ENCODE data around the gene AP1S3. TPM values are rescaled to one million over a fixed set of nuclear protein-coding genes. Genes with fewer than 3 reads are reported as not detected.

The AP1S3 gene
- total RNA-seq, 1 experiment from 2014 or later: 185 TPM

- ChIA-PET POLR2A (interaction anchor here (3.2 to 3.3 kb wide), 2 partner anchors 10 to 11 kb away, joined by 14 to 15 read pairs; no protein-coding TSS in a partner anchor), RAD21 (ENCODE audit: low non-redundant PET in 1 of 2, low total read pairs in 2 of 2, uncharacterized antibody in 2 of 2, unreplicated experiment in 2 of 2) (no interaction called here), CTCF (interaction anchor here (1.0 to 1.2 kb wide), 2 partner anchors 14 to 16 kb away, joined by 3 to 4 read pairs; no protein-coding TSS in a partner anchor)
- Histone ChIP-seq H2AFZ (ENCODE audit: low read depth, low read length, poor library complexity, severe bottlenecking) (no peak overlapping the region), H3K4me3 (replicated peaks in 1 of 2; ENCODE audit: low read depth in 1 of 2, low read length in 2 of 2) (no peak overlapping the region), H3K36me3 (ENCODE audit: control insufficient read depth in 1 of 2, insufficient read depth in 2 of 2, low read length in 2 of 2) (no peaks in the 10 kb centered on the region; a peak in 1 of 4 replicates), H4K20me1 (ENCODE audit: insufficient read depth) (no peaks in the 10 kb centered on the region), H3K4me2 (ENCODE audit: low read length) (no peak overlapping the region), H3K79me2 (ENCODE audit: insufficient read depth, low read length) (no peaks in the 10 kb centered on the region), H3K9me3 (ENCODE audit: control insufficient read depth in 1 of 2, insufficient read depth in 1 of 2, low read depth in 1 of 2, low read length in 2 of 2) (no peaks in the 10 kb centered on the region), H3K9ac (ENCODE audit: low read length) (no peak overlapping the region), H3K27ac (ENCODE audit: low read depth, low read length) (no peak overlapping the region), H3K27me3 (ENCODE audit: insufficient read depth, low read length) (no peaks in the 10 kb centered on the region), H3K9me2 (ENCODE audit: insufficient read depth) (no peaks in the 10 kb centered on the region), H3K4me1 (ENCODE audit: control insufficient read depth in 1 of 2, insufficient read depth in 2 of 2, low read length in 2 of 2) (peaks cover 9 to 18% of the 10 kb centered on the region in 2 experiments; a peak in 3 of 4 replicates)
- intact Hi-C loops (cut with micrococcal nuclease): no loop called here
- DNase-seq (ENCODE audit: low read depth, low spot score) (no peak), ATAC-seq (no peak)
- no peak for TF ChIP-seq ZFX (IDR thresholded peaks at IDR 0.05)
- no peak for TF ChIP-seq POLR2A (IDR thresholded peaks at IDR 0.05; ENCODE audit: borderline replicate concordance, extremely low read depth, insufficient read depth, insufficient read length)
- TF ChIP-seq REST (IDR thresholded peaks at IDR 0.05; ENCODE audit: low read depth): no peak
- TF ChIP-seq ZNF274 (IDR thresholded peaks at IDR 0.05; ENCODE audit: low read depth, low read length): no peak
- no peak for TF ChIP-seq EGR1 (IDR thresholded peaks at IDR 0.05; ENCODE audit: low read depth)
- TF ChIP-seq POLR2AphosphoS5 (IDR thresholded peaks at IDR 0.05; ENCODE audit: low read depth, low read length): no peak
- TF ChIP-seq SIN3A (IDR thresholded peaks at IDR 0.05; ENCODE audit: low read depth): no peak
- no peak for TF ChIP-seq CBX3 (IDR thresholded peaks at IDR 0.05; ENCODE audit: low read depth)
- no peak for TF ChIP-seq RAD21 (IDR thresholded peaks at IDR 0.05; ENCODE audit: low read depth)
- TF ChIP-seq TCF7L2 (IDR thresholded peaks at IDR 0.05; ENCODE audit: borderline replicate concordance, extremely low read depth, insufficient read depth, insufficient read length): no peak
- no peak for TF ChIP-seq FOSL1 (IDR thresholded peaks at IDR 0.05; ENCODE audit: low read depth)
- no peak for TF ChIP-seq EZH2 (IDR thresholded peaks at IDR 0.05)
- TF ChIP-seq CTCF (IDR thresholded peaks at IDR 0.05 in 2 of 3, conservative IDR thresholded peaks at IDR 0.05 in 1 of 3; ENCODE audit: borderline replicate concordance in 1 of 3, insufficient read depth in 1 of 3, low read depth in 2 of 3, low read length in 2 of 3): no peak
- no peak for TF ChIP-seq CEBPB (IDR thresholded peaks at IDR 0.05; ENCODE audit: low read depth)
- TF ChIP-seq, protein P1, sequence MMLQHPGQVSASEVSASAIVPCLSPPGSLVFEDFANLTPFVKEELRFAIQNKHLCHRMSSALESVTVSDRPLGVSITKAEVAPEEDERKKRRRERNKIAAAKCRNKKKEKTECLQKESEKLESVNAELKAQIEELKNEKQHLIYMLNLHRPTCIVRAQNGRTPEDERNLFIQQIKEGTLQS (IDR thresholded peaks at IDR 0.05): no peak
- TF ChIP-seq JUND (IDR thresholded peaks at IDR 0.05): no peak
- no peak for TF ChIP-seq YY1 (IDR thresholded peaks at IDR 0.05; ENCODE audit: extremely low read depth, insufficient replicate concordance, low read depth, low read length)
- TF ChIP-seq MAX (IDR thresholded peaks at IDR 0.05): no peak
- no peak for TF ChIP-seq EZH2phosphoT487 (IDR thresholded peaks at IDR 0.05; ENCODE audit: borderline replicate concordance)
- BruUV-seq (replicated peaks): no TSS peak
These were observed 125.6 kb downstream of the AP1S3 start for GRCh38 chr2:223711596-223712326.
